HG03066 (cell line): ENCODE measurements around the gene NOTUM.
A peak's percentile ranks its signal among the peaks of the same experiment; 100 is the strongest.

Experiments used
- ATAC-seq: cut with Tn5 transposase; IDR thresholded peaks from one replicate; pipeline ENCODE4 v1.9.1; 2021; ENCODE audit warnings: low read depth; ENCODE audit not compliant: unreplicated experiment

Gene NOTUM

GRCh38 chr17:81978524-81979298 is 17.7 kb upstream of the NOTUM start:
- no peak for ATAC-seq

DNA sequence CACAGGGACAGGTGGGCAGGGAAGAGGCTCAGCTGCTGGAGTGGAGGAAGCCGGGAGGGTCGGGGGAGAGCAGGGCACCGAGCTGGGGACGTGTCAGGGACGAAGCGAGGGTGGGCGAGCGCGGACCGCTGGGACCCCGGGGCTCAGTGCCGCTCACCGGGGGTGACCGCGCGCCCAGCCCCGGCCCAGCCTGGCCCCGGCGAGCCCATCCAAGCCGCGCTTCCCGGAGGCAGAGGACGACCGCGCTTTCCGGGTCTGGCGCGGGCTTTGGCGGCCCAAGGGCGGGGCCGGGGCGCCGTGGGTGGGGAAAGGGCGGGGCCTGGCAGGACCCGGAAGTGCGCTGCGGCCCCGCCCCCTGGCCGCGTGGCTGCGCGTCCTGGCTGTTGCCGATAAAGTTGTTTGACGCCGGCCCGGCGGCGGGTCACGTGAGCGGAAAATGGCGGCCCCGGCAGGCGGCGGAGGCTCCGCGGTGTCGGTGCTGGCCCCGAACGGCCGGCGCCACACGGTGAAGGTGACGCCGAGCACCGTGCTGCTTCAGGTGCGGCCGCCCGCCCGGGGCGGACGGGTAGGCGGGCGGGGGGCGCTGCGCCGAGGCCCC is 16.3 kb upstream of the NOTUM start, which contains the start of gene ASPSCR1:
Gene ASPSCR1, plus strand, starts transcription at position 419 of the 598 bp plus-strand sequence. Its CDS starts 18 bp downstream, at position 437.
- peak; percentile 74 for ATAC-seq

DNA sequence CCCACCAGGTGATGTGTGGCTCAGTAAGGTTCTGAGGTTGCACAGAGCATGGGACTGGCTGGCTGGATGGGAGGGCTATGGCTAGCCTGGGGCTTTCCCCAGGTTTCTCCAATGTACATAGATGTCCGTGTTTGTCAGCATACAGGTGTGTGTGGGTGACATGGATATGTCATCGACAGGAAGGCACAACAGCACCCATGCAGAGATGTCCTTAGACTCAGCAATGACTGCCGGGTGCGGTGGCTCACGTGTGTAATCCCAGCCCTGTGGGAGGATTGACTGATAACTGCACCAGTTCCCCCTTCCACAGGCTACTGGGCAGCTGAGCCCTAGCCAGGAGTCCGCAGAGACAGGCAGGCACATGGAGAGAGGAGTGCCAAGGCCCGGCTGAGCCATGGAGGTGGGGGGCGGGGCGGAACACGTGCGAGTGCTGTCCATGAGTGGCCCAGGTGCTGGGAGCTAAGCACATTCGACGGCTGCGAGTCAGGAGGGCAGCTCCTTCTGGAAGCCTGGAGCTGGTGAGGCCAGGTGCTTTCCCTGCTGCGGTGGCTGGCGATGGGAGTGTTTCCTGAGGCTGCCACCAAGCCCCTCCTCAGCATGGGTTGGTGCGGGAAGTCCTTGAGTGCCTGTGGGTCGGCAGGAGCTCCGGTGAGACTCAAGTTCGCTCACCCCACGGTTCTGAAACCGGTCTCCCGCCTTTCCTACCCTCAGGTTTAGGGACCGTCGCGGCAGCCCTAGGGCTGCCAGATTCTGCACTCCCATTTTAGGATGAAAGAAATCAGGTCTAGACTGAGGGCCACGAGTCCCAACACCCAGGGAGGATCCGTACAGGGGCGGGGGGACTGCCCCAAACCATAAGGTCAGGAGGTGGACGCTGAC is 15.6 kb upstream of the NOTUM start:
- ATAC-seq, result peak; percentile 3

DNA sequence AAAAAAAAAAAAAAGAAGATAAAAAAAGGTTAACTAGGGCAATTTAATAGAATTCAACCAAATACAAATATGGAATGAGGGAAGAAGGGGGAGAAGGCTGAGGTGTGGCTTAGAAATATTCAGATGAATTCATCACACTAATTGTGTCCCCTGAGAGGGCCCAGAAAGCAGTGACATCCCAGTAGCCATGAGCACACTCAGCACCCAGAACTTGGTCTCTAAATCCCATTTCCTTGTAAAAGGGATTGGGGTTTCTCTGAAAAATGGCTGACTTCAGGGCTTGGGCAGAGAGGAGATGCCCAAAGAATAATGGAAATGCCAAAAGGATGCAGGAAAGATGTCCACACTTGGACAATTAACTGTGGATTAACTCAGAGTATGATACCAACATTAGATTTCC is 12.4 kb upstream of the NOTUM start:
- ATAC-seq, result no peak

GRCh38 chr17:81968850-81969812 is 8.1 kb upstream of the NOTUM start:
- ATAC-seq, result no peak

- no peak for ATAC-seq
Observed at GRCh38 chr17:81968396-81968745, 7.4 kb upstream of the NOTUM start.

GRCh38 chr17:81967533-81968395 is 6.8 kb upstream of the NOTUM start:
- no peak for ATAC-seq

GRCh38 chr17:81967244-81967532 is 6.2 kb upstream of the NOTUM start:
- ATAC-seq, result no peak

GRCh38 chr17:81966343-81967243 is 5.6 kb upstream of the NOTUM start:
- no peak for ATAC-seq

DNA sequence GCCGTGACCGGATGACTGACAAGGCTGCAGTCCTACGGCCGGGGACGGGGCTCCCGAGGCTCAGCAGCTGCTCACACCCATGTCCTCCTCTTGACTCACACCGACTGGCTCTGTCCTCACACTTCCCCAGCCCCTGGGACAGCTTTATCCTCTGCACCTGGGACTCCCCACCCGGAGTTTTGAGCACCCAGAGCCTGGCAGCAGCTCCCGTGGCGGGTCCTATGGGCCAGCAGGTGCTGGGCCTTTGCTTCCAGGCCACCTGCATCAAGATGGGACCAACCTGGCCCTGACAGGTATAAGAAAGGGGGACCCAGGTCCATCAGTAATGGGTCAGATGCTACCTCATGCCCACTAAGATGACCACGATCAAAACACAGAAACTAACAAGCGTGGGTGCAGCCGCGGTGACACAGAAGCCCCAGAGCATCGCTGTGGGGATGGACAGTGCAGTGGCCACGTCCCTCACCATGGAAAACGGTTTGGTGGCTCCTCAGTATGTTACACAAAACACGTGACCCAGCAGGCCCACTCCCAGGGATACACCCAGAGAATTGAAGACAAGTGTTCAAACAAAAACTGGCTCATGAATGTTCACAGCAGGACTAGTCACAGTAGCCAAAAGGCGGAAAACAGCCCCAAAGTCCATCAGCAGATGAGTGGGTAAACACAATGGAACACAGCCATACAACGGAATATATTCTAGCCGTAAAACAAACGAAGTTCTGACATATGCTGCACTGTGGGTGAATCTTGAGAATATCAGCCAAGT is 3.3 kb upstream of the NOTUM start:
- ATAC-seq, result no peak

DNA sequence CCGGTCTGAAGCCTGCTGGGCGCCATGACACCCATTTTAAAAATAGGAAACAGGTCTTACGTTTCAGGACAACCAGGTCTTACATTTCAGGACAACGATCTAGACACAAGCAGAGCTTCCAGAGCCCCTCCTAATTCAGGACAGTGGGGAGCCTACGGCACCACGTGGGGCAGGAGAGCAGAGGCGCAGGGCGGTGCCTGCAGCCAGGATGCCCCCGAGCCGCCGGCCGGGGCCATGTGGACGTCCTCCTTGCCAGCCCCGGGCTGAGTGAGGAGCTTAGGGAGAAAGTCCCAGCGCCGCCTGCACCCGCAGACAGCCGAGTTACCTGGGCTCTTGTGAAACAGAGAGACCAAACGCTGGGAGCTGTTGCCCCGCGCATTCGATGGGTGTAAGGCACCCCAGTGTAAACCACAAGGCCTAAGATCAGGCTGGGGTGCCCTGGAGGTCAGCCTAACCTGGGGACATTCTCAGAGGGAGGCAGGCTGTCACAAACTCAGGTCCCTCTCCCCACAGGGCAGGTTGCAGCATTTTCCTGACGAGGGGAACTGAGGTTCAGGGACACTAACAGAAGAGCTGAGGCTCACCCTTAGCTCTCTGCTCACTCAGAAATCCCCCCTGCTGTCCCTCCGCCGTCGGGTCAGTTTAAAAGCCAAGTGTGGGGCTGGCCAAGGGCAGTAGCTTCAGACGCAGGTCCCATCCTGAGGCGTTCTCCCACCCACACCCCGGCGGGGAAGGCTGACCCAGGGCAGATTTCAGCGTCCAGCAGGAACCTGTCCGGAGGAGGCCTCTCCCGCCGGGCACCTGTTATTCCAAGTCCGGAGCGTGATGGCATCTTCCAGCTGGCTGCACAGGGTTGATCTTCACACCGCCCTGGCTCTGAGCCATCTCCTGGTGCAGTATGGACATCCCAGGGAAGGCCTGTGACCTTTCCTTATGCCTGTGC is 1.8 kb upstream of the NOTUM start:
- ATAC-seq, result no peak

- ATAC-seq, result no peak
Observed at GRCh38 chr17:81961521-81962498, 823 bp upstream of the NOTUM start.

DNA sequence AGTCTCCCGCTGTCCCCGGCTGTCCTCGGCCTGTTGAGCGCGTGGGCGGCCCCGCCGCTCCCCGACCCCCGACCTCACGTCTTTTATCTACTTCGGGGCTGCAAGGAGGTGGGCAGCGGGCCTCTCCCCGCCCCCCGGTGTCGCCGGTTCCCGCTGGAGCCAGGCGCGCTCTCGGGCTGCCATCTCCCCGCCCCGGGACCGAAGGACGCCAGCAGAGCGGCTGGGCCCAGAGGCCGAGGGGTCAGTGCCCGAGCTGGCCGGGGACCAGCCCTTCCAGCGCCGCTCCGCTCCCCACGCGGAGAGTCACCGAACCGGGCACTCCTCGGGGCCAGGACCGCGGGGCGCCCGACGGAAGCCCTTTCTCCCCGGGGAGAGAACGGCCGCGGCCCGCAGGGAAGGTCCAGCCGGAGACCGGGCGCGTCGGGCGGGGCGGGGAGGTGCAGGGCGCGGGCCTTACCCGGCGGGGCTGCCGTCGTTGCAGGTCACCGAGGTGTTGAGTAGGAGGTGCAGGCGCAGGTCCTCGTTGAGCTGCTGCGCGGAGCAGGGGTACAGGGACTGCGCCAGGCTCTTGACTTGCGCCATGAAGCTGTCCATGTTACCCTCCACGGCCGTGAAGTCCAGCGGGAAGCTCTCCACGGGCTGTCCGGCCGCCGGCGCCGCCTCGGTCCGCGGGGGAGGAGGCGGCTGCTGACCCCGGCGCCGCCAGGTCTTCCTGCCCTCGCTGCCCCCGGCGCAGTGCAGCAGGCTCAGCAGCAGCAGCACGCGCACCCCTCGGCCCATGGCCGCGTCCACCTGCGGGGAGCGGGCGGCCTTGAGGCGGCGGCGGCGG is 643 bp downstream of the NOTUM start:
- ATAC-seq, result no peak

DNA sequence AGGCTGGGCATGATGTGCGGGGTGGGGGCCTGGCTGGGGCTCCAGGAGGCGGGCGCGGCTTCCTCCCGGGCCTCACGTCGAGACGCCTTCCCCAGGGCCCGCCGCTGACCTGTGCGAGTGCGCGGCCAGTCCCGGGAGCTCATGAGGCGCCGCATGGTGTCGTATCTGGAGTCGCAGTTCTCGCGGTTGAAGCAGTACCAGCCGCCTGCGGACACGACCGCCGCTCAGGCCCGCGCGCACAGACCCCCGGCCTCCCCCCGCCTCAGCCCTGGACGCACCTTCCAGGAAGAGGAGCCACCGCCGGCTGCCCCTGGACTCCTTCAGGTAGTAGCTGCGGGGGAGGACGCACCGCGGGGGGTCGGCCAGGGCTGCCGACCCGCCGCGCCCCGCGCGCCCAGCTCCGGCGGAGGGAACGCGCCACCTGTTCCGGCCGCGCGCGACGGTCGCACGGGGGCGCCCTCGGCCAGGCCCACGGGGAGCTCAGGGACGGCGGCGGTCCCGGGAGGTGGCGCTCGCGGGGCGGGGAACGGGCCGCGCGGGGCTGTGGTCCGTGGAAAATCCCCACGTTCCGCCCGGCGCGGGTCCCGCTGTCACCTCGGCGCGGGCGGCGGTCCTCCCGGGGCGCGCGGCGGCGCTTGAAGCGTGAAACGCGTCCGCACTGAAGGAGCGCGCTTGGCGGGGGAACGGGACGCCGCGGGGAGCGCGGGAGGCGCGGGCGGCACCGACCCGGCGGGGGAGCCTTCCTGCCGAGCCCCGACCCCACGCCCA is 1.4 kb downstream of the NOTUM start:
- no peak for ATAC-seq
